ENCODE results near the gene BTN1A1. TPM values are rescaled to one million over a fixed set of nuclear protein-coding genes. Genes with fewer than 3 reads are reported as not detected.
A peak's percentile ranks its signal among the peaks of the same experiment; 100 is the strongest.

BTN1A1 gene
- total and polyA plus RNA-seq, 9 of the 15 experiments (the other 6 are each of a cell fraction or from before 2014, with no cell fraction given) = 0.01 to 0.15 (median 0.06) TPM; not detected in 4

DNA sequence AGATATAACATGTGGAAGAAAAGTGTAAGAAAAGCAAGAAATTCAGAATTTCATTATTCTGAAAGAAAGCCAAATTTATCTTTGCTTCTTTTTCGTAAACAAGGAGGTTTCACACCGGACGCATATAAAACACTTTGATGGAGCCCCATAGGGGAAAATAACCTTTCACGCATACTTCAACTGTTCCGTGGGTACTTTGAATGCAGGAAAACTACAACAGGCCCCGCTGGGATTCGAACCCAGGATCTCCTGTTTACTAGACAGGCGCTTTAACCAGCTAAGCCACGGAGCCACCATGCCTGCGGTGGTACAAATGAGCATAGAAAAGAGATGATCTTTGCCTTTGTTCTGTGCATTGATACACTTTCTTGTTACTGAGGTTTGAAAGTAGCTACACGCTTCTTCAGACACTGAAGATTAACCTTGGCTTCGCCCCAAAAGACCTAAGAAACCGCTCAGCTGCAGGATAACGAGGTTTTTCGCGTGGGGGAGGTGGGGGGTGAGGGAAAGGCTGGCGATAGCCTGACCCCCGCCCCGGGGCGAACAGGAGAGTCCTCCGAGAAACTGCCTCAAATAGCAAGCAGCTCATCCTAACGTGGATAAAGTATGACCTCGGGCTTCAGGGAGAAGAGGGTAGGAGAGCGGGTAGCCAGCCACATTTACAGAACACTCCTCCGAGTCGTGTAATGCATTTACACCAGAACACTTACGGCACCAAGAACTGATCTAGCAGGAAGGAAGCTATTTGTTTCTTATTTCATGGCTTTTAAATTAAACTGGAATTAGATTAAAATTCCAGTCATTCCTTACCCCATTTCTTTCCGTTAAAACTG lies 32.8 kb downstream of the BTN1A1 start (continued):
- TF ChIP-seq RERE (CRISPR knock-in tag; IDR thresholded peaks at IDR 0.05; ENCODE audit: borderline replicate concordance) (no peak), TGIF2 (CRISPR knock-in tag; IDR thresholded peaks at IDR 0.05) (no peak; the same call in 1 of the 2 replicates), ZNF449 (CRISPR knock-in tag; IDR thresholded peaks at IDR 0.05) (no peak), POLR2AphosphoS5 (IDR thresholded peaks at IDR 0.05; ENCODE audit: control insufficient read depth, insufficient read depth, low read depth, low read length) (no peak), NR0B1 (IDR thresholded peaks at IDR 0.05; ENCODE audit: partially characterized antibody) (no peak), RBM34 (IDR thresholded peaks at IDR 0.05; ENCODE audit: borderline replicate concordance, insufficient read depth, low read length) (no peak), TBP (optimal IDR thresholded peaks at IDR 0.05; ENCODE audit: low read depth, low read length) (peak; percentile 100), FOXA3 (CRISPR knock-in tag; conservative IDR thresholded peaks at IDR 0.05 in 1 of 2, IDR thresholded peaks at IDR 0.05 in 1 of 2) (peak; percentile 58 to 74), PYGO2 (tag; IDR thresholded peaks at IDR 0.05) (no peak), SMARCE1 (IDR thresholded peaks at IDR 0.05) (no peak; the same call in 1 of the 2 replicates), ELF4 (CRISPR knock-in tag; IDR thresholded peaks at IDR 0.05) (no peak), ZNF174 (CRISPR knock-in tag; IDR thresholded peaks at IDR 0.05) (no peak)
- TF ChIP-seq, protein P1, sequence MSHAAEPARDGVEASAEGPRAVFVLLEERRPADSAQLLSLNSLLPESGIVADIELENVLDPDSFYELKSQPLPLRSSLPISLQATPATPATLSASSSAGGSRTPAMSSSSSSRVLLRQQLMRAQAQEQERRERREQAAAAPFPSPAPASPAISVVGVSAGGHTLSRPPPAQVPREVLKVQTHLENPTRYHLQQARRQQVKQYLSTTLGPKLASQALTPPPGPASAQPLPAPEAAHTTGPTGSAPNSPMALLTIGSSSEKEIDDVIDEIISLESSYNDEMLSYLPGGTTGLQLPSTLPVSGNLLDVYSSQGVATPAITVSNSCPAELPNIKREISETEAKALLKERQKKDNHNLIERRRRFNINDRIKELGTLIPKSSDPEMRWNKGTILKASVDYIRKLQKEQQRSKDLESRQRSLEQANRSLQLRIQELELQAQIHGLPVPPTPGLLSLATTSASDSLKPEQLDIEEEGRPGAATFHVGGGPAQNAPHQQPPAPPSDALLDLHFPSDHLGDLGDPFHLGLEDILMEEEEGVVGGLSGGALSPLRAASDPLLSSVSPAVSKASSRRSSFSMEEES (CRISPR knock-in tag; IDR thresholded peaks at IDR 0.05) = no peak
- TF ChIP-seq, protein P2, sequence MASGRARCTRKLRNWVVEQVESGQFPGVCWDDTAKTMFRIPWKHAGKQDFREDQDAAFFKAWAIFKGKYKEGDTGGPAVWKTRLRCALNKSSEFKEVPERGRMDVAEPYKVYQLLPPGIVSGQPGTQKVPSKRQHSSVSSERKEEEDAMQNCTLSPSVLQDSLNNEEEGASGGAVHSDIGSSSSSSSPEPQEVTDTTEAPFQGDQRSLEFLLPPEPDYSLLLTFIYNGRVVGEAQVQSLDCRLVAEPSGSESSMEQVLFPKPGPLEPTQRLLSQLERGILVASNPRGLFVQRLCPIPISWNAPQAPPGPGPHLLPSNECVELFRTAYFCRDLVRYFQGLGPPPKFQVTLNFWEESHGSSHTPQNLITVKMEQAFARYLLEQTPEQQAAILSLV (tag; IDR thresholded peaks at IDR 0.05) = no peak
